NCI-H69 (cell line): ENCODE measurements around the gene CFP.
"Not testable (repeated sequence)": the region's sequence is repeated elsewhere in the genome, so short reads cannot be mapped to it uniquely, and the experiment has no call there.

Experiments
- DNase-seq: peaks from one replicate; lab custom pipeline; 2025; lab: John Stamatoyannopoulos, UW

CFP gene

GRCh38 chrX:47629419-47630200 is at the start of gene CFP:
TSS of gene CFP (minus strand) at chrX:47629930. CDS start at chrX:47629844, 86 bp downstream.
- no peak for DNase-seq

DNA sequence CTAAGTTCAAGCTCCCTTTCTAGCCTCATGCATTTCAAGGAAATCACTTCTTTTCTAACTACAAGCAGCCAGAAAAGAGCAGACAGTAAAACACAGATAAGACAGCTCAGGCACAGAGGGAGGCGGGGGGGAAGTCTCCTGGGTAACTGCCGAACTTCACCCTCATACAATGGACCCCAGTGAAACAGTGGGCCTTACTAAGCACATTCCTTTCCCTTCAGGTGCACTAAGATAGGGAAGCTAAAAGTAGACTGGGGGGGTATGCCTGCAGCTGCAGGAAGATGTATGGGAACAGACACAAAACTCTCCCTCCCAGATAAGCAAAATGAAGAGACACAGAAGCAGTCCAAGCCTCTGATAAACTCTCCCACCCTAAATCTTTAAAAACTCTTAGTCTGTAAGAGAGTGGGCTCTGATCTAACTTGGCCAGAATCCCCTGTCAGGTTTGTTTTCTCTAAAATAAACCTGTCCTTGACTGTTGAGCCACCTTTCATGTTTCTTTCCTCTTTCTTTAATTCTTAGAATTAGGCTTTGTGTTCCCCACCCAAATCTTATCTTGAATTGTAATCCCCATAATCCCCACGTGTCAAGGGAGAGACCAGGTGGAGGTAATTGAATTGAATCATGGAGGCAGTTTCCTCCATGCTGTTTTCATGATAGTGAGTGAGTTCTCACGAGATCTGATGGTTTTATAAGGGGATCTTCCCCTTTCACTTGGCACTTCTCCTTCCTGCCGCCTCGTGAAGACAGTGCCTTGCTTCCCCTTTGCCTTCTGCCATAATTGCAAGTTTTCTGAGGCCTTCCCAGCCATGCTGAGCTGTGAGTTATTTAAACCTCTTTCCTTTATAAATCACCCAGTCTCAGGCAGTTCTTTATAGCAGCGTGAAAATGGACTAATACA is 46.5 kb upstream of the CFP start:
- not testable (repeated sequence) for DNase-seq

- DNase-seq: no peak
Observed at GRCh38 chrX:47674776-47675175, 45.0 kb upstream of the CFP start.

GRCh38 chrX:47665797-47666196 is 36.1 kb upstream of the CFP start:
- DNase-seq: not testable (repeated sequence)

DNA sequence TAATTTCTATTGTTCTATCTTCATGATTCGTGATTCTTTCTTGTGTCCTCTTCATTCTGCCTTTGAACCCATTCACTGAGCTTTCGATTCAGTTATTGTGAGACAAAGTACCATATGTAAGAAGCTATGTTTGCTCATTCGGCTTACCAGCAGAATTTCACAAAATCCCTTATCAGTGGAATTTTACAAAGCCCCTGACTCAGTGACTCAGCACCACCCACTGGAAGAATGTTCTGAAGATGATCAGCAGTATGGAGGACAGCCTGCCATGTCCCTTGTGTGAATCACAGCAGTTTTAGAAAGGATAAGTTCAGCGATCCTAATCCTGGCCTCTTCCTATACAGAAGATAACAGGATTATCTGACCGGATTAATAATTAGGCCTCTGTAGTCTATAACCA is 35.0 kb upstream of the CFP start:
- no peak for DNase-seq

GRCh38 chrX:47662144-47662657 is 32.5 kb upstream of the CFP start:
- no peak for DNase-seq

DNA sequence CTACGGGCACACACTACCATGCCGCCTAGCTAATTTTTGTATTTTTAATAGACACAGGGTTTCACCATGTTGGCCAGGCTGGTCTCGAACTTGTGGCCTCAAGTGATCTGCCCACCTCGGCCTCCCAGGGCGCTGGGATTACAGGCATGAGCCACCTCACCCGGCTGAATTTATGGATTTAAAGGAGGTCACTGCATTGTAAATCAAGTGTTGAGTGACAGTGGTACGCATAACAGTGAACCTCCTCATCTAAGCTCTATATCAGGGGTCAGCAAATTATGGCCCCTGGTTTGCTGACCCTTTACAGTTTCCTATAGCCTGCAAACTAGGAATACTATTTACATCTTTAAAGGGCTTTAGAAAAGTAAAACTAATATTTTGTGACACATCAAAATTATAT is 31.8 kb upstream of the CFP start:
- no peak for DNase-seq

DNA sequence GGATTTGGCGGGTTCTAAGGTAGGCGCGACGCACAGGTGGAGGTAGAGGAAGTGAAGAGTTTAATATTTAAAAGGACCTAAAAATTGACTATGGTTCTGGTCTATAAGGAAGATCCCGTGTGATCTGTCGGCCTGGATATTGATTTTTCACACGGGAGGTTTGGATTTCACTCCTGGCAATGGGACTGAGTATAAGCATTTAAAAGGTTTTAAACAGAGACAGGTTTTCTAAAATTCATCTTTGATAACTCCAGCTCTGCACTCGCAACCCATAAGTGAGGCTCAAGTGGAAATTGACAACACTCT is 29.6 kb upstream of the CFP start:
- DNase-seq: no peak

DNA sequence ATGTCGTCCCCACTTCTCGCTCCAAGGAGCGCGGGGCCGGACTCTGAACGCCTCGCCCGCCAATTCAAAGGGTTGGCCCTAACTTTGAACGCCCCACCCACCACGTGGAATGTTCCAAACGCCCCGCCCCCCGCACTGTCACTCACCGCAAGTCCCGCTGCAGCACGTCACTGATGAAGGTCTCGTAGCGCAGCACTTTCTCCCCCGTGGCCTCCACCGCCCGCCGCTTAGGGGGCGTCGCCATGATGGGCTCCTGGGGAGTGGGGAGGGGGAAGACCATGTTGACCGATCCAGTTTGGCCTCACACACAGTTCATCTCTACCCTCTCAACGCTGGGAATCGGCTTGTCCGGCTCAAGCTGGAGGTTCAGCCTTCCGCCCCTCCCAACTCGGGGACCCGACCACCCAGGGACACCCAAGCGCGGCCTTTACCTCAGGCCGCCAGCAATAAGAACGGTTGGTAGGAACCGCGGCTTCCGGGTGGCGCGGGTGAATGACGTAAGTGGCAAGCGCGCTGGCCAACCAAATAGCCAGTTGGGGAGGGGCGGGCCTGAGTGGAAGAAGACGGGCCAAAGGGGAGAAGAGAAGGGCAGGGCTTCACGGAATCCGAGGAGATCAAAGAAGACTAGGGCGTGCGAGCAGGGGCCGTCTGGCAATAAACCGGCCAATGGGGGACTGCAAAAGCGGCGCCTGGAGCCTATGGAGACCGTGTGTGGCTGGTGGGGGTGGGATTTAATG is 29.1 kb upstream of the CFP start, which contains the start of gene UXT:
Gene UXT, minus strand, starts transcription at position 497 of the 737 bp plus-strand sequence. Its CDS starts 253 bp downstream, at position 244.
- DNase-seq: peak; percentile 97

GRCh38 chrX:47658301-47658683 is 28.6 kb upstream of the CFP start:
- DNase-seq: no peak

DNA sequence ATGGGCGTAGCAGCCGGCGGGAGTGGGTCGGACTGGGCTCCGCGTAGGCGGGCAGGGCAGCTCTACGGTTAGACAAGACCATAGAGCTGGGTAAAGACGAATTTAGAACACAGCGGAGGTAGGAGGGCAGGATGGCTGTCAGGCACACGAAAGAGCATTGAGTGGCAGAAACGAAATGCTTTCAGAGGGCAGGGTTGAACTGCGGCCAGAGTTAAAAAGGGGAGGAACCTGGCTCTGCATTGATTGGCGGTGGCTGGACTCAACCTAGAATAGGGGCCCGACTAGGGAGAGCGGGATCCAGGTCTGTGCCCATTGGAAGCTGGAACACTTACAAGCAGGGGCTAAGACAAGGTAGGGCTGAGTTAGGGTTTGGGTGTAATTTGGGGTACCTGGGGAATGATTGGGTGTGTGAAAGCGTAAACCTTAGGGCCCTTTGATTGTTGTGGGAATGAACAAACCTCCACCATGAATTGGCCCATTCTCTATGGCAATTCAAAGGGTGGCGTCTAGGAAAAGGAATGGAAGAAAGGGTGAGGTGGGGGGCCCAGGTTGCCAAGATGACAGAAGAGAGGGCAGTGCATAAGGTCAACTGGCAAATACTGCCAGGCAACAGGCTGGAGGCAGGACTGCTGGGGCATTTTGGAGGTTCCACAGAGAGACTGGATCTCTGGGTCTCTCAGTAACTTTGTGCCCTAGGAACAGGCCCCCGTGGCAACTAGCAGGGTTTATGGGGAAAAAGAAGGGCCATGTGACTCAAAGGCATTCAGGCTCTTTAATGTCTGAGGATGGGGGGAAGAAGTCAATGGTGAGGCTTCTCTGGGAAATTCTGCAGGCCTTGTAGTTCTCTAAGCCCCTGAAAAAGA is 21.5 kb upstream of the CFP start:
- DNase-seq: no peak

- peak; percentile 98 for DNase-seq
Observed at GRCh38 chrX:47650164-47651042, 20.7 kb upstream of the CFP start, which contains the start of gene ELK1. TSS of gene ELK1 (minus strand) at chrX:47650563. CDS start at chrX:47641441, 9,122 bp downstream.

DNA sequence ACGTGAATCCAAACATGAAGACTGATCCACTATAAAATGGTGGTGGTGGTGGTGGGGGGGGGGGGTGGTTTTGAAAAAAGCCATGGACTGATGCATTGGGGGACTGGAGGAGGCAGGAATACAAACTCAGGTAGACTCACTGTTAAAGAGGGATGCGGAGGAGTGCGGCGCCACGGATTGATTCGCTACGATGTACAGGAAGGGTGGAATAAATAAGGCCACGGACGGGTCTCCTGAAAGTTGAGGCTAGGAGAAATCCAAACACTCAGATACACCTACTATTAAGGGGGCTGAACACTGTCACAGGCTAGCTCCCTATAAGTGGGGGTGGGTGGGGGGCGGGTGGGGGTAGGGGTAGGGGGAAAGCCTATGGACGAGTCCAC is 20.0 kb upstream of the CFP start:
- DNase-seq: peak; percentile 30

DNA sequence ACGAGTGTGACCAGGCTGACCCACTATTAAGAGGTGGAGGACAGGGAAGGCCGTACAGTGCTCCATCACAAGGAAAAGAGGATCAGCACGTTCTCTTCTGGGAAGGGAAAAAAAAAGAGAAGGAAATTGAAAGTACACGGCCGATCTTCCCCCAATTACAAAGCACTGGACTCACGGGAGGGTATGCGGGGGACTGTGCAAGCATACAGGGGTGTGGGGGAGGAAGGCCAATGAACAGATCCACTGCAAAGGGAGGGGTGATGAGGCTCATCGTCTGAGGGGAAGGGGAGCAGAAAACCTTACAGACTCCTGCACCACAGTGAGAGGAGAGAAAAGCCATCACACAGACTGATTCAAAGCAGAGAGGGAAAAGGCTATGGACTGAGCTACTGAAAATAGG is 19.5 kb upstream of the CFP start:
- DNase-seq: no peak

DNA sequence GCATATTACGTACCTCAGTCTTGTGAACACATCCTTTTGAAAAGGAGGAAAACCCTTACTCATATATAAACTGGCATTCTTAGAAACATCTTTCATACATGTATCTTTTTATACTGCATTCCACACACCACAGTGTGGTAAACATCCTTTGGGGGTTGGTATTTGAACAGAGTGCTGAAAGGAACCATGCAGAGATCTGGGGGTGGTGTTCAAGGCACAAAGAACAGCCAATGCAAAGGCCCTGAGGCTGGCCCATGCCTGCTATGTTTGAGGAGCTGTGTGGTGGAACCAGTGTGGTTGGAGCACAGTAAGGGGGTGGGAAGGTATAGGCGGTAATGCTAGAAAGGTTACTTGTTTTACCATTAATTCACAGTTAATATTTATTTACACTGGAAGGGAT is 18.6 kb upstream of the CFP start:
- no peak for DNase-seq

- DNase-seq: no peak
Observed at GRCh38 chrX:47646636-47647035, 16.9 kb upstream of the CFP start.

DNA sequence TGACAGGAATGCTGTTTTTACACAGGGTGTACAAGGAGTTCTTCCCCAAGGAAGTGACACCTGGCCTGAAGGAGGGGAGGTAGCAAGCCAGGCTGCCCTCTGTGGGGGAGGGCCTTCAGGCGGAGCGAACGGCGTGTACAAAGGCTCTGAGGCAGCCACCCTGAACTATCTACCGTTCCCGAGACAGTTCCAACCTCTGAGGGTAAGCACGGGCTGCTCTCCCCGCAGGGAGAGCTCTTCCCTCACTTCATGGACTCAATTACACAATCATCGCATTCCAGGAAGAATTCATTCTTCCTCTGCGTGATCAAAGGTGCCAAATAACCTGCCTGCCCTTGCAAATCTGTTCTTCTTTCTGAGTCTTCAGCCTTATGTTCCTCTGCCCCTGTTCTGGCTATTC is 15.8 kb upstream of the CFP start:
- DNase-seq: no peak

DNA sequence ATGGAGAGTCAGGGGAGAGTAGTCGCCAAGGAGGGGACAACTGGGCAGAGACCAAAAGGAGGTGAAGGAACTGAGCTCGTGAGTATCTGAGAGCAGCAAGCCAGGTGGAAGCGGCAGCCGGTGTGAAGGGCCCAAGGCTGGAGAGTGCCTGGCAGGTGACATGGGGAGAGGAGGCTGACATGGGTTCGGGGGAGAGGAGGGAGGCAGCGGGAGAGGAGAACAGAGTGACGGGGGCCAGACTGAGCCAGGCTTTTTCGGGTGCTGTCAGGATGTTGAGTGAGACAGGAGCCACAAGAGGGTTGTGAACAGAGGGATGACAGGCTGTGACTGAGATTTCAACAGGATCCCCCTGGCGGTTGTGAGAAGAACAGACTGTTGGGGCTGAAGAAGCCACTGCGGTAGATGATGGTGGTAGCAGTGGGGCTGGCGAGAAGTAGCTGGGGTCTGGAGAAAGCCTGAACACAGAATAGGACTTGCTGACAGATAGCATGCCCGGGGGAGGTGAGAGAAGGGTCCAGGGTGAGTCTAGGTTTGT is 14.9 kb upstream of the CFP start:
- DNase-seq: no peak

DNA sequence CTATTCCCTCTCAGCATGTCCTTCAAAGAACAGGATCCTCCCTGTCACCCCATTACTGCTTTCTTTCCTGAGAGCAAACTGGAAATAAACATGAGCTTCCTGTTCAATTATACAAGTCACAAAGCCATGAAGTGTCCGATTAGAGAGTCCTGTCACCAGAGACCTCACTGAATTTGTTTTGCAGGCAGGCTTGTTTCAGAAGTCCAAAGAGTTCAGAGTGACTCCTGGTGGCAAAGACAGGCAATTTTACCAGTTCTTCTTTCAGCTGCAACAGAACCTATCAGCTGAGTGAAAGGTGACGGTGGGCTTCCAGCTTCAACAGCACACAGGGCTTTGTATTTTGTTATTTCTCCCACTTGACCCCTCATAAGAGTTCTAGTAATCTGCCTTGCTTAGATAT is 14.2 kb upstream of the CFP start:
- DNase-seq: peak; percentile 5

GRCh38 chrX:47638816-47639215 is 9.1 kb upstream of the CFP start:
- no peak for DNase-seq
